ENCODE data around the gene NPTX2.

DNA sequence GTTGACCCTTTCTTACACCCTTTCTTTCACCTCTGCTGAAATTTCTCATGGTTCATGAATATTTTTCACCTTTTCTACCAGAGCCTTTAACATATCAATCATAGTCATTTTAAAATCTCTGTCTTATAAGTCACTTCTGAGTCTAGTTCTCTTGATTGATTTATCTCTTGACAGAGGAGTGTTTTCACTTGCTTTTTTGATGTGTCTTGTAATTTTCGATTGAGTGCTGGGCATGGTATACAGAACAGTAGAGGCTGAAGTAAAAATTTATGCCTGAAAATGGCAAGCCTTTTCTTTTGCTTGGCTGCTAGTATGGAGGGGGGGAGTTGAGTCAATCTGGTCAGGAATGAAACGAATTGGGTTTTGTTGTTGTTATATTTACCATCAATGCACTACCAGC lies 41.2 kb upstream of the NPTX2 start:
- TF ChIP-seq EP300 (IDR thresholded peaks at IDR 0.05; ENCODE audit: borderline replicate concordance in 1 of 2, low read depth in 2 of 2, low read length in 2 of 2) (no peak), RNF2 (IDR thresholded peaks at IDR 0.05; ENCODE audit: borderline replicate concordance, low read depth, low read length, missing control alignments, poor library complexity, severe bottlenecking) (no peak), POLR2AphosphoS5 (IDR thresholded peaks at IDR 0.05; ENCODE audit: low read depth, low read length) (no peak), SIRT6 (IDR thresholded peaks at IDR 0.05; ENCODE audit: low read length) (no peak), BACH1 (IDR thresholded peaks at IDR 0.05; ENCODE audit: low read length) (no peak), CHD2 (IDR thresholded peaks at IDR 0.05; ENCODE audit: low read length) (no peak), RAD21 (IDR thresholded peaks at IDR 0.05 in 1 of 2, conservative IDR thresholded peaks at IDR 0.05 in 1 of 2; ENCODE audit: low read depth in 2 of 2, low read length in 2 of 2) (no peak), JUND (IDR thresholded peaks at IDR 0.05; ENCODE audit: low read length) (no peak), TBP (IDR thresholded peaks at IDR 0.05; ENCODE audit: low read depth, low read length) (no peak)
- TF ChIP-seq, protein P1, sequence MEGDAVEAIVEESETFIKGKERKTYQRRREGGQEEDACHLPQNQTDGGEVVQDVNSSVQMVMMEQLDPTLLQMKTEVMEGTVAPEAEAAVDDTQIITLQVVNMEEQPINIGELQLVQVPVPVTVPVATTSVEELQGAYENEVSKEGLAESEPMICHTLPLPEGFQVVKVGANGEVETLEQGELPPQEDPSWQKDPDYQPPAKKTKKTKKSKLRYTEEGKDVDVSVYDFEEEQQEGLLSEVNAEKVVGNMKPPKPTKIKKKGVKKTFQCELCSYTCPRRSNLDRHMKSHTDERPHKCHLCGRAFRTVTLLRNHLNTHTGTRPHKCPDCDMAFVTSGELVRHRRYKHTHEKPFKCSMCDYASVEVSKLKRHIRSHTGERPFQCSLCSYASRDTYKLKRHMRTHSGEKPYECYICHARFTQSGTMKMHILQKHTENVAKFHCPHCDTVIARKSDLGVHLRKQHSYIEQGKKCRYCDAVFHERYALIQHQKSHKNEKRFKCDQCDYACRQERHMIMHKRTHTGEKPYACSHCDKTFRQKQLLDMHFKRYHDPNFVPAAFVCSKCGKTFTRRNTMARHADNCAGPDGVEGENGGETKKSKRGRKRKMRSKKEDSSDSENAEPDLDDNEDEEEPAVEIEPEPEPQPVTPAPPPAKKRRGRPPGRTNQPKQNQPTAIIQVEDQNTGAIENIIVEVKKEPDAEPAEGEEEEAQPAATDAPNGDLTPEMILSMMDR (IDR thresholded peaks at IDR 0.05; ENCODE audit: control extremely low read depth in 1 of 3, insufficient read depth in 1 of 3, low read depth in 1 of 3, low read length in 3 of 3): no peak
- TF ChIP-seq, protein P2, sequence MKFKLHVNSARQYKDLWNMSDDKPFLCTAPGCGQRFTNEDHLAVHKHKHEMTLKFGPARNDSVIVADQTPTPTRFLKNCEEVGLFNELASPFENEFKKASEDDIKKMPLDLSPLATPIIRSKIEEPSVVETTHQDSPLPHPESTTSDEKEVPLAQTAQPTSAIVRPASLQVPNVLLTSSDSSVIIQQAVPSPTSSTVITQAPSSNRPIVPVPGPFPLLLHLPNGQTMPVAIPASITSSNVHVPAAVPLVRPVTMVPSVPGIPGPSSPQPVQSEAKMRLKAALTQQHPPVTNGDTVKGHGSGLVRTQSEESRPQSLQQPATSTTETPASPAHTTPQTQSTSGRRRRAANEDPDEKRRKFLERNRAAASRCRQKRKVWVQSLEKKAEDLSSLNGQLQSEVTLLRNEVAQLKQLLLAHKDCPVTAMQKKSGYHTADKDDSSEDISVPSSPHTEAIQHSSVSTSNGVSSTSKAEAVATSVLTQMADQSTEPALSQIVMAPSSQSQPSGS (IDR thresholded peaks at IDR 0.05; ENCODE audit: low read length): no peak
